ENCODE measurements around the gene RAB11A. TPM values are rescaled to one million over a fixed set of nuclear protein-coding genes. Genes with fewer than 3 reads are reported as not detected.
A peak's percentile ranks its signal among the peaks of the same experiment; 100 is the strongest.

The RAB11A gene
- total RNA-seq, 4 donors from 2014 or later: 144 to 220 (median 199) TPM

GRCh38 chr15:65900488-65900887, 31.2 kb downstream of the RAB11A start:
- H3K4me3 ChIP-seq: no peak overlapping the region
- DNase-seq: no peak
- no peaks in the 10 kb centered on the region for H3K9me3 ChIP-seq
- H3K4me1 ChIP-seq: peaks cover 0 to 3% (median 1%) of the 10 kb centered on the region in 4 donors
- H3K36me3 ChIP-seq: peaks cover 0 to 47% (median 0%) of the 10 kb centered on the region in 3 donors
- TF ChIP-seq CTCF (IDR thresholded peaks at IDR 0.05): no peak
- no peak for TF ChIP-seq POLR2A (IDR thresholded peaks at IDR 0.05)
- H3K27ac ChIP-seq: no peak overlapping the region
- H3K27me3 ChIP-seq: no peaks in the 10 kb centered on the region

GRCh38 chr15:65901336-65901735, 32.0 kb downstream of the RAB11A start:
- Histone ChIP-seq H3K4me3 (no peak overlapping the region), H3K36me3 (peaks cover 0 to 44% (median 0%) of the 10 kb centered on the region in 3 donors), H3K4me1 (peaks cover 0 to 6% (median 2%) of the 10 kb centered on the region in 4 donors), H3K27me3 (no peaks in the 10 kb centered on the region), H3K27ac (no peak overlapping the region), H3K9me3 (no peaks in the 10 kb centered on the region)
- no peak for DNase-seq
- TF ChIP-seq CTCF (IDR thresholded peaks at IDR 0.05) (no peak), POLR2A (IDR thresholded peaks at IDR 0.05) (no peak)

GRCh38 chr15:65901836-65902235, 32.5 kb downstream of the RAB11A start:
- no peaks in the 10 kb centered on the region for H3K27me3 ChIP-seq
- H3K36me3 ChIP-seq: peaks cover 0 to 42% (median 0%) of the 10 kb centered on the region in 3 donors
- no peak for TF ChIP-seq POLR2A (IDR thresholded peaks at IDR 0.05)
- TF ChIP-seq CTCF (IDR thresholded peaks at IDR 0.05): no peak
- H3K4me1 ChIP-seq: peaks cover 0 to 6% (median 2%) of the 10 kb centered on the region in 4 donors
- H3K27ac ChIP-seq: no peak overlapping the region
- H3K9me3 ChIP-seq: no peaks in the 10 kb centered on the region
- H3K4me3 ChIP-seq: no peak overlapping the region
- DNase-seq: no peak

GRCh38 chr15:65902373-65902772, 33.1 kb downstream of the RAB11A start:
- no peaks in the 10 kb centered on the region for H3K27me3 ChIP-seq

GRCh38 chr15:65903296-65904073, 34.2 kb downstream of the RAB11A start:
- H3K4me3 ChIP-seq: no peak overlapping the region
- peaks cover 0 to 6% (median 2%) of the 10 kb centered on the region in 4 donors for H3K4me1 ChIP-seq
- H3K27me3 ChIP-seq: no peaks in the 10 kb centered on the region
- no peaks in the 10 kb centered on the region for H3K9me3 ChIP-seq
- TF ChIP-seq POLR2A (IDR thresholded peaks at IDR 0.05) (no peak), CTCF (IDR thresholded peaks at IDR 0.05) (no peak)
- DNase-seq: no peak
- H3K27ac ChIP-seq: peak overlapping the region in 1 of 4 donors; percentile 23
- peaks cover 0 to 38% (median 0%) of the 10 kb centered on the region in 3 donors for H3K36me3 ChIP-seq

More at GRCh38 chr15:65902373-65902772, 33.1 kb downstream of the RAB11A start:
- peak; percentile 57 to 87 (median 68) for DNase-seq
- Histone ChIP-seq H3K9me3 (no peaks in the 10 kb centered on the region), H3K4me3 (no peak overlapping the region), H3K36me3 (peaks cover 0 to 40% (median 0%) of the 10 kb centered on the region in 3 donors), H3K4me1 (peaks cover 0 to 6% (median 2%) of the 10 kb centered on the region in 4 donors), H3K27ac (peak overlapping the region in 1 of 4 donors; percentile 23)
- TF ChIP-seq CTCF (IDR thresholded peaks at IDR 0.05) (no peak), POLR2A (IDR thresholded peaks at IDR 0.05) (no peak)

Measured in Peyer's patch (tissue), 4 donors.